Spleen (tissue), 7 donors: ENCODE data around the gene ATP2B2.

Experiments
- CTCF ChIP-seq, 11 experiments: fragments of 200-600 bp in 7 of 11; fragments of 450-650 bp in 4 of 11; sonication (generic) in 4 of 11; IDR thresholded peaks in 8 of 11; conservative IDR thresholded peaks in 3 of 11; 1 replicate in 7 of 11; 2 replicates in 4 of 11; pipeline versions ENCODE4 v1.4.0 to v1.8.0; 2016 to 2021; ENCODE audit warnings: antibody characterized with exemption in 11 of 11, inconsistent platforms in 4 of 11, mild to moderate bottlenecking in 1 of 11
- POLR2A ChIP-seq, 3 donors: fragments of 450-650 bp; IDR thresholded peaks; one replicate each; pipeline ENCODE4 v1.5.1; 2017; ENCODE audit warnings: antibody characterized with exemption in 3 of 3, mild to moderate bottlenecking in 1 of 3
- POLR2AphosphoS5 ChIP-seq, 3 donors: sonication (generic); formaldehyde crosslinking; IDR thresholded peaks; one replicate each; pipeline ENCODE4 v1.5.1; 2017; ENCODE audit warnings: antibody characterized with exemption in 3 of 3
- donor health status: DM: no; HTN: no; CAD: no; lungs with moderate emphysema.
- donor health status: DM: no; HTN: no; CAD: no.
- donor health status: DM: no; HTN: no; CAD: no.

DNA sequence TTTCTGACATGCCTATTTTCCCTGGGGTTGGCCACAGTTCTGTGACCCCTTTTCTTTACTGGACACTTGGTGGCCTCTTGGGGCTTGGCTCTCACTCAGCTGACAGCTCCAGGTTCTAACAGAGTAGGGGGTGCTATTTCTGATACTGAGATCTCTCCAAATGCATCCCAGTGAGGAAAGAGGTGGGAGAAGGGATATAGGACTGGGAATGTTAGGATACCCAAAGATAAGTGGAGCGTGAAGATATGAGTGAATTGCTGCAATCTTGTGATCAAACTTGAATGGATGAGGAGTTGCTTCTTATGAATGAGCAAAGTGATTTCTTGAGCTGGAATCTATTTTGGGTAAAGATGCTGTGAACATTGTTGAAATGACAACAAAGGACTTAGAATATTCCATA, 74.6 kb downstream of the ATP2B2 start:
- TF ChIP-seq CTCF (IDR thresholded peaks at IDR 0.05 in 8 of 11, conservative IDR thresholded peaks at IDR 0.05 in 3 of 11) (no peak), POLR2A (IDR thresholded peaks at IDR 0.05) (no peak), POLR2AphosphoS5 (IDR thresholded peaks at IDR 0.05) (no peak)
